Stimulated activated CD8-positive, alpha-beta memory T cell treated with anti-CD3 and anti-CD28 coated beads, Interleukin-15, amount 100 ng/mL, for 1 hour (primary cell): ENCODE results near the gene OPN1MW3.
"Not testable (repeated sequence)": the region's sequence is repeated elsewhere in the genome, so short reads cannot be mapped to it uniquely, and the experiment has no call there.

Source experiments
- DNase-seq: peaks from one replicate; pipeline ENCODE4 v3.0.0-alpha.2; 2020; ENCODE audit warnings: low read depth

Gene OPN1MW3

DNA sequence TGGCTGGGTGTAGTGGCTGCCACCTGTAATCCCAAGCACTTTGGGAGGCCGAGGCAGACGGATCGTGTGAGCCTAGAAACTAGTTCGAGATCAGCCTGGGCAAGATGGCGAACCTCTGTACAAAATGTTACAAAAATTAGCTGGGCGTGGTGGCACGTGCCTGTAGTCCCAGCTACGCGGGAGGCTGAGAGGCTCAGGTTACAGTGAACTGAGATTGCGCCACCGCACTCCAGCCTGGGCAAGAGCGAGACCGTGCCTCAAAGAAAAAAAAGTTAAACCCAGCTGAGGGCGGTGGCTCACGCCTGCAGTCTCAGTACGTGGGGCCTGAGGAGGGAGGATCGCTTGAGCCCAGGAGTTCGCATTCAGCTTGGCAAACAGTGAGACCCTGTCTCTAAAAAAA lies 39.3 kb downstream of the OPN1MW3 start:
- no peak for DNase-seq

DNA sequence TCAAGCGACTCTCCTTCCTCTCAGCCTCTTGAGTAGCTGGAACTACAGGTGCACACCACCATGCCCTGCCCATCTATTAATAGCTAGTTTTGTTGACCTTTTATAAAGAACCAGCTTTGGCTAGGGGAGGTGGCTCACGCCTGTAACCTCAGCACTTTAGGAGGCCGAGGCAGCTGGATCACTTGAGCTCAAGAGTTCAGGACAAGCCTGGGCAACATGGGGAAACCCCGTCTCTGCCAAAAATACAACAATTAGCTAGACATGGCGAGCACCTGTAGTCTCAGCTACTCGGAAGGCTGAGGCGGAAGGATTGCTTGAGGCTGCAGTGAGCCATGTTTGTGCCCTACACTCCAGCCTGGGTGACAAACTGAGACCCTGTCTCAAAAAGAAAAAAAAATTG lies 40.9 kb downstream of the OPN1MW3 start:
- DNase-seq = no peak

DNA sequence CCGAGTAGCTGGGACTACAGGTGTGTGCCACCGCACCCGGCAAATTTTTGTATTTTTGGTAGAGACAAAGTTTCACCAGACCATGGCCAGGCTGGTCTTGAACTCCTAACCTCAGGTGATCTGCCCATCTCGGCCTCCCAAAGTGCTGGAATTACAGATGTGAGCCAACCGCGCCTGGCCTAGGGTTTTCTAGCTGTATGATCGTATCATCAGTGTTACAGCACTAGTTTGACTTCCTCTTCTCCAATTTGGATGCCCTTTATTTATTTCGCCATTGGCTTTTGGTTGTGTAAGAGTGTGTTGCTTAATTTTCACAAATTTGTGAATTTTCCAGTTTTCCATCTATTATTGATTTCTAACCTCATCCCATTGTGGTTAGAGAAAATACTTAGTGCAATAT lies 43.4 kb downstream of the OPN1MW3 start:
- no peak for DNase-seq

DNA sequence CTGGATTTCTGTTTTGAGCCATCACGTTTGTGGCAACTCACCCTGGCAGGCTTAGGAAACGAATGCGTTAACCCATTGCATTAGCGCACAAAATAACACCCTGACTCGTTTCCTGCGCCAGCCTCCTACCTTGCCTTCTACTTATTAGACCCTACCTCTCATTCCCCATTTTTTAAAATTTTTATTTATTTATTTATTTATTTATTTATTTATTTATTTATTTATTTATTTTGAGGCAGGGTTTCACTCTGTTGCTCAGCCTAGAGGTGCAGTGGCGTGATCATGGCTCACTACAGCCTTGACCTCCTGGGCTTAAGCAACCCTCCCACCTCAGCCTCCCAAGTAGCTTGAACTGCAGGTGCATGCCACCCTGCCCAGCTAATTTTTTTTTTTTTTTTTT lies 45.6 kb downstream of the OPN1MW3 start:
- DNase-seq = not testable (repeated sequence)

DNA sequence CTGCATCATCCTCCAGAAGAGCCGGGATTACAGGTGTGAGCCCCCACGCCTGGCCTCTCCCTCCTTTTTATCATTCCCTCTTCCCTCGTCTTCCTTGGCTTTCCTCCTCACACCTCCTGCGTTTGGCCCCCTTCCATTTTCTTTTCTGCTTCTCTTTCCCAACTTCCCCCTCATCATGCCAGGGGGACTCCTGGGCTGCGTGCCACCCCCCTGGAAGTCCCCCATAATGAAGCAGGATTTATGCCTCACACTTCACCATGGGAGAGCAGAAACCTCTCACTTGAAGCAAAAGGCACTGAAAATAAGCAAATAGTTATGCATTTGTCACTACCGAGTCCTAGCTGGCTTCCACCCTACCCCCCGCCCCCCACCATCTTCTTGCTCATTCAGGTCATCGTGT lies 46.1 kb downstream of the OPN1MW3 start:
- DNase-seq = no peak

DNA sequence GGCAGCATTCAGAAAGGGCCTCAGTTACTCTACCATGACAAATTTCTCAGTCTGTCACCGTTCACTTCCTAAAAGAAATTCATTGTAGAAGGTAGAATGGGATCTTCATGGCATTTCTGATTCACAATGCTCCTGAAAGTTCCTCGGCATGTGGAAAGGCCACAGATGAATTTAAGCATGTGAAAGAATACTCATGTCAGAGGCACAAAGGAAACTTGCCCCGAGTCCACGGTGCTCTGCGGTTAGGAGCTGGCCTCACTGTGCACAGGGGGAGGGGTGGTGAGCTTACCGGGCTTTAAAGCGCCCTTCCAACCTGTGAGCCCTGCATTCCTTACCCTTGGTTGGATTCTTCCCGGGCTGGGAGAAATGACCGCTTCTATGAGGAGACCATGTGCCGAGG lies 47.5 kb downstream of the OPN1MW3 start:
- DNase-seq = no peak

DNA sequence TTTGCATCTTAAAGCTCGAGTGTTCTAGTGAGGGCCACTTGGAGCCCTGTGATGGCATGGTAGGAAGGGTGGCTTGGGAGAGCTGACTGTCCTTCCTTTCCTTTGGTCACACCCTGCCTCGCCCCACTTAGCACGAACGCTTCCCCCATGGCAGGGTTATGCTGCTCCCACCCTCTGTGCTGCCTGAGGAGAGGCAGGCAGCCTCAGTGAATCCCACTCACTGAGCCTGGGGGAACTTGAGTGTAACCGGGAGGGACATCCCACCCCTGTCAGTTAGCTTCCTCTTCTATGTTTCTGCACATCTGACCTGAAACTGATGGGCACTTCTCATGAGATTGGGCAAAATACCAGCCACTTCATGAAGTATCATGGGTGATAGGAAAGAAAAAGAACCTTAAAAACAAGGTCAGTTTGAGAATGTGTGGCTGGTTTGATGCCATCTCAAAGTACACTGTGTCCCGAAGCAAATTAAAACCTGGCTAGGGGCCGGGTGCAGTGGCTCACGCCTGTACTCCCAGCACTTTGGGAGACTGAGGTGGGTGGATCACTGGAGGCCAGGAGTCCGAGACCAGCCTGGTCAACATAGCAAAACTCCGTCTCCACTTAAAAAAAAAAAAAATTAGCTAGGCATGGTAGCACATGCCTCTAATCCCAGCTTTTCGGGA lies 48.3 kb downstream of the OPN1MW3 start:
- DNase-seq = no peak

DNA sequence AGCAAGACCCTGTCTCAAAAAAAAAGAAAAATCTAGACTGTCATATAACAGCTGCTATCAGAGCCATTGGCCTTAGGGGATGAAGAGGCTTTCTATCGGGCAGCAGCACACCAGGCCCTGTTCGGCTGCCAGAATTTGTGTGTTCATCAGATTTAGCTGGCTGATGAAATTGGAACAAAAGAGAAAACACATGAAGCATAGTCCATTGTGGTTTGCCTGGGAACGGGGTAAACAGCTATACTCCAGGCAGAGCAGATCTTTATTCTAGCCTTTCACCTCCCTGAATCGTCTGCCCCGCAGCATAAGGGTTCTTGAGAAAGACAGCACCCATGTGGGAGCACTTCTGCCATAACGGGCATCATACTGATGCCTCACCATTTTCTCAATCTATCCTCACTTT lies 49.8 kb downstream of the OPN1MW3 start:
- no peak for DNase-seq

DNA sequence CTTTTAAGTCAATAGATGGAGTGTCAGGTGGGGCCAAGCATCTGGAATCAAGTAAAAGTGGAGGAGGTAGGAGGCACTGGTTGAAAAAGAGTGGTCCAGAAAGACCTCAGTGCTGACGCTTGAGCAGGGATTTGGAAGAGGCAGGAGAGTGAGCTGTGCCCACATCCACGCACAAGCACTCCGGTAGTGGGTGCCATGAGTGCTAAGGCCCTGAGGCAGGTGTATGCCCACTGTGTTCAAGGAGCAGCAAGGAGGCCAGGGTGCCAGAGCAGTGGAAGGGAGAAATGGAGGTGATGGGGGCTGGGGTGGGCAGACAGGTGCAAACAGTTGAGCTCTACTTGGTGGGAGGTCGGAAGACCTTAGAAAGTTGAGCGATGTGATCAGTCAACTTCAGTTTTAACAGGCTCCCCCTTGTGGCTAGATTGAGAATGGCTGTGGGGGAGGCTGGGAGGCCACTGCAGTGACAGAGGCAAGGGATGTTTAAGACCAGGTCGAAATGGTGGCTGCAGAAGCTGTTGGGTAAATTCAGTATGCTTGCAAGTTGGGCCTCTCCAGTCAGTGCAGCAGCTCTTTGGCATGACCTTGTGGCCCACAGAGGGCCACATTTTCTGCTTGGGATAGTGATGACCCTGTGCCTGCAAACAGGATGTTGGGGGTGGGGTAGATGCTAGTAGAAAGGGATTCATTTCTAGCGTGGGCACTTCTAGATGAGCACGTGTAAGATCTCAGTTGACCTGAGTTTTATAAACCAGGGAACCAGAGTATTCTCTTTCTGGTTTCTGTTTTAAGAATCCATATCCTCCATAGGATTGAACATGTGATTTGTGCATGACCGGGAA lies 50.9 kb downstream of the OPN1MW3 start:
- peak; percentile 63 for DNase-seq

GRCh38 chrX:154309041-154309775 lies 51.8 kb downstream of the OPN1MW3 start:
- no peak for DNase-seq

DNA sequence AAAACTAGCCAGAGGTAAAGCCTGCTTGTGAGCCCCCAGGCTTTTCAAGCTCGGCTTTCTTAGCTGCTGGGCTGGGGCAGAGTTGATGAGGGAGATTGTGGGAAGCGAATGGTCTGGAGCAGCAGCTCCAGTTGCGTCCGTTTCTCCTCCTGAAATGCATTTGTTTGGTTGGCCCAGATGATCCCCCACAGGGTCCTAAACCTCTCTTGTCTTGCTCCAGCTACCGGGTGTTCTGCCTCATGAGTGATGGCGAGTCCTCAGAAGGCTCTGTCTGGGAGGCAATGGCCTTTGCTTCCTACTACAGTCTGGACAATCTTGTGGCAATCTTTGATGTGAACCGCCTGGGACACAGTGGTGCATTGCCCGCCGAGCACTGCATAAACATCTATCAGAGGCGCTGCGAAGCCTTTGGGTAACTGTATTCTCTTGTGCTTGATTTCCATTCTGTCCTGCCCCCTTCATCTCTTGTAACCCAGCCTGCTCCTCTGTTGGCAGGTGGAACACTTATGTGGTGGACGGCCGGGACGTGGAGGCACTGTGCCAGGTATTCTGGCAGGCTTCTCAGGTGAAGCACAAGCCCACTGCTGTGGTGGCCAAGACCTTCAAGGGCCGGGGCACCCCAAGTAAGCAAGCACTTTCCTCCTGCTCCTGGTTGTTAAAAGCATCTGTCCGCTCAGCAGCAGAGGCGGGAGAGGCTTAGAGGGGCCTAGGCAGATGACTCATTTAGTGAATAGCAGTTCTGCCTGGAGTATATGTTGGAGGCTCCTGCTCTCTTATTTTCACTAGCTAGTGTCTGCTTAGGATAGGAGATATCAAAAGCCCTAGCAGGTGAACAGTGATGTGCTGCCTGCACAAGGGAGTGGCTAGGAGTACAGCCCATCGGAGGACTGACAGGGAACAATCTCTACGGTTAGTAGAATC lies 53.5 kb downstream of the OPN1MW3 start:
- DNase-seq = no peak

- DNase-seq = no peak
Measured at GRCh38 chrX:154312116-154312515, 54.7 kb downstream of the OPN1MW3 start.

- DNase-seq = no peak
Measured at GRCh38 chrX:154313147-154313546, 55.8 kb downstream of the OPN1MW3 start.

DNA sequence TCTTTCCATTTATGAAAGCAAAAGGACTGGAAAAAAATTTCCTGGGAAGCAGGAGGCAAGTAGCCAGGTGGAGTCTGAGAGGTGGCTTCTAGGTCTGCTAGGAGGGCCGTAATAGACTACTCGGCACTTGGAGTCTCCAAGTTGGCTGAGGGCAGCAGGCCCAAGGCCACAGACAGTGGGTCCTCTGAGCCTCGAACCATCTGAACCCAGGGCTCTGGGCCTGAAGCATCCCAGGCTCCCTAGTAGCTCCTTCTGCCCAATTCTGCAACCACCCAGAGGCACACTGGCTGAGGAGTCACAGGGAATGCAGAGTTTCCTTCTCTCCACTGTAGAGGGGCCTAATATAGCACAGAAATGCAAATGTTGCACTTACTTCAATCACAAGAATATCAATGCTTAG lies 58.0 kb downstream of the OPN1MW3 start:
- DNase-seq = no peak

- DNase-seq = no peak
Measured at GRCh38 chrX:154317391-154317995, 60.1 kb downstream of the OPN1MW3 start.

- no peak for DNase-seq
Measured at GRCh38 chrX:154320406-154320805, 63.0 kb downstream of the OPN1MW3 start.
